Lung (tissue), 12 donors: Measurements from ENCODE around the gene DNAJB11. TPM values are rescaled to one million over a fixed set of nuclear protein-coding genes. Genes with fewer than 3 reads are reported as not detected.

Experiments used
- ATAC-seq: fragments of 200-7000 bp; cut with Tn5 transposase; one replicate; pipeline ENCODE4 v1.9.1; 2020; ENCODE audit warnings: moderate number of reproducible peaks; ENCODE audit not compliant: insufficient read depth, low FRiP score
- DNase-seq, 3 donors: peaks; one replicate each; pipeline ENCODE4 v3.0.0-alpha.2; 2013 to 2017
- H3K27ac ChIP-seq, 2 donors: one replicate each; pipeline ENCODE4 v1.5.1; 2013; ENCODE audit warnings: mild to moderate bottlenecking in 2 of 2, moderate library complexity in 2 of 2, control low read depth in 1 of 2, inconsistent platforms in 1 of 2, low read depth in 1 of 2, low read length in 1 of 2
- H3K27me3 ChIP-seq, 3 donors: one replicate each; pipeline ENCODE4 v1.5.1; 2013; ENCODE audit warnings: low read length in 2 of 3; ENCODE audit not compliant: control insufficient read depth in 3 of 3, insufficient read depth in 3 of 3
- H3K36me3 ChIP-seq, 4 donors: one replicate each; pipeline ENCODE4 v1.5.1; 2013; ENCODE audit warnings: low read length in 4 of 4, mild to moderate bottlenecking in 1 of 4, moderate library complexity in 1 of 4; ENCODE audit not compliant: control insufficient read depth in 4 of 4, insufficient read depth in 4 of 4
- H3K4me1 ChIP-seq, 5 donors: one replicate each; pipeline ENCODE4 v1.5.1; 2013; ENCODE audit warnings: low read length in 5 of 5, mild to moderate bottlenecking in 2 of 5, moderate library complexity in 1 of 5; ENCODE audit not compliant: control insufficient read depth in 5 of 5, insufficient read depth in 5 of 5
- H3K4me3 ChIP-seq: one replicate; pipeline ENCODE4 v1.5.1; 2013; ENCODE audit warnings: mild to moderate bottlenecking, control low read depth, moderate library complexity
- H3K9ac ChIP-seq, 2 donors: one replicate each; pipeline ENCODE4 v1.5.1; 2013; ENCODE audit warnings: low read length in 2 of 2, control low read depth in 1 of 2; ENCODE audit not compliant: insufficient read depth in 1 of 2
- H3K9me3 ChIP-seq, 4 donors: one replicate each; pipeline ENCODE4 v1.5.1; 2013; ENCODE audit warnings: low read length in 3 of 4, mild to moderate bottlenecking in 1 of 4, moderate library complexity in 1 of 4; ENCODE audit not compliant: control insufficient read depth in 4 of 4, insufficient read depth in 3 of 4
- WGBS, 2 donors: extraction: QIAGEN DNeasy Blood & Tissue Kit; methylation state at CpG; one replicate each; pipeline ENCODE4 v1.1.7; 2013; 5-methylcytosine and 5-hydroxymethylcytosine counted together
- polyA plus RNA-seq, 2 donors: library from polyadenylated mRNA; stranded (reverse); fragments of 200-250 nt; gene quantifications; one replicate each; pipeline ENCODE4 v1.2.1, GENCODE V29; 2013
- total RNA-seq, 2 donors: library from RNA; depleted of rRNA in 1 of 2; stranded (reverse); fragments of >200 nt in 1 of 2; gene quantifications; one replicate each; pipeline ENCODE4 v1.2.1, GENCODE V29; 2014 to 2021
- TF ChIP-seq, protein P1 (sequence below): IDR thresholded peaks from 2 replicates; pipeline ENCODE4 v1.5.1; 2012; ENCODE audit warnings: mild to moderate bottlenecking; ENCODE audit errors: control extremely low read depth, extremely low read depth
- donor health status: control.
- donor health status: control.
- donor health status: Bipolar disorder and iron deficiency.
- donor health status: healthy.
- donor health status: DM: yes; HTN: yes; CAD: no.

DNAJB11 gene
- total and polyA plus RNA-seq, 4 donors, result 46.1 to 109 (median 53.0) TPM

DNA sequence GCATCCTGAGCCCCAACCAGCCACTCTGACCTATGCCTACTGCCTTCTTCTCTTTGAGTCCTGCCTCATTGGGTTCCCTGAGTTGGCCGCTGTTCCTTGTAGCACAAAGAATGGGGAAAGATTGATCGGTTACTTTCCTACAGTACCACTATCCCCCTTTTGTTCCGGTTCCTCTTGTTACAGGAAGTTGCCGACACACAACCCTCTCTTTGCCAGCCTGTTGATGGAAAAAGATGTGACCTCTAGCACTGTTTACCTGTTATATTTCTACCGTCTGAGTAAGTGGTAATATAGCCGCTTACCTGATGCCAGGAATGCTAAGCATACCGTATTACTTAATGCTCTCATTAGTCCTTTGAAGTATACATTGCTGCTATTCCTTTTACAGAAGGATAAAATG lies 32.6 kb downstream of the DNAJB11 start:
- Histone ChIP-seq H3K27ac (no peak overlapping the region), H3K4me3 (no peak overlapping the region), H3K4me1 (peaks cover 0 to 2% (median 0%) of the 10 kb centered on the region in 5 donors), H3K36me3 (no peaks in the 10 kb centered on the region), H3K27me3 (no peaks in the 10 kb centered on the region), H3K9ac (no peak overlapping the region), H3K9me3 (no peaks in the 10 kb centered on the region)
- no peak for ATAC-seq
- DNase-seq, result no peak
- TF ChIP-seq, protein P1, sequence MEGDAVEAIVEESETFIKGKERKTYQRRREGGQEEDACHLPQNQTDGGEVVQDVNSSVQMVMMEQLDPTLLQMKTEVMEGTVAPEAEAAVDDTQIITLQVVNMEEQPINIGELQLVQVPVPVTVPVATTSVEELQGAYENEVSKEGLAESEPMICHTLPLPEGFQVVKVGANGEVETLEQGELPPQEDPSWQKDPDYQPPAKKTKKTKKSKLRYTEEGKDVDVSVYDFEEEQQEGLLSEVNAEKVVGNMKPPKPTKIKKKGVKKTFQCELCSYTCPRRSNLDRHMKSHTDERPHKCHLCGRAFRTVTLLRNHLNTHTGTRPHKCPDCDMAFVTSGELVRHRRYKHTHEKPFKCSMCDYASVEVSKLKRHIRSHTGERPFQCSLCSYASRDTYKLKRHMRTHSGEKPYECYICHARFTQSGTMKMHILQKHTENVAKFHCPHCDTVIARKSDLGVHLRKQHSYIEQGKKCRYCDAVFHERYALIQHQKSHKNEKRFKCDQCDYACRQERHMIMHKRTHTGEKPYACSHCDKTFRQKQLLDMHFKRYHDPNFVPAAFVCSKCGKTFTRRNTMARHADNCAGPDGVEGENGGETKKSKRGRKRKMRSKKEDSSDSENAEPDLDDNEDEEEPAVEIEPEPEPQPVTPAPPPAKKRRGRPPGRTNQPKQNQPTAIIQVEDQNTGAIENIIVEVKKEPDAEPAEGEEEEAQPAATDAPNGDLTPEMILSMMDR, result no peak
- WGBS, 2 donors, result 79% methylated on average over 7 of the region's 7 CpGs

DNA sequence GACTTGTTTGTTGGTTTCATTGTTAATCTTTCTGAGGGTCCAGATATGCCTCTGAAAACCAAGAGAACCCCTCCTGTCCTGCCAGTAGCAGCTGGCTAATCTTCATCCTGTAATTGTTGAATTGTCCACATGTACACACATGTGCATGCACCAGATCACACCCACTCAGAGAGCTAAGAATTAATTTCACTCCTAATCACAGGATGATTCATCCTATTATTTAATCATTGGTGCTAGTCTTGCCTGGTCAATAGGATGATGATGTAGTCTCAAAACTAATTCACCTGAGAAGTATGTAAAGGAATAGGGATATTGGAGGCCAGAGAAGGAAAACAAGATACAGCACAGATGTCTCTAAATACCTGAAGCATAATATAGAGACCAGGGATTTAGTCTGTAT lies 34.6 kb downstream of the DNAJB11 start:
- no peaks in the 10 kb centered on the region for H3K36me3 ChIP-seq
- TF ChIP-seq, protein P1, result no peak
- H3K4me3 ChIP-seq, result no peak overlapping the region
- H3K9ac ChIP-seq, result no peak overlapping the region
- ATAC-seq (no peak), DNase-seq (no peak)
- no peaks in the 10 kb centered on the region for H3K27me3 ChIP-seq
- no peak overlapping the region for H3K27ac ChIP-seq
- no peaks in the 10 kb centered on the region for H3K4me1 ChIP-seq
- H3K9me3 ChIP-seq, result no peaks in the 10 kb centered on the region

DNA sequence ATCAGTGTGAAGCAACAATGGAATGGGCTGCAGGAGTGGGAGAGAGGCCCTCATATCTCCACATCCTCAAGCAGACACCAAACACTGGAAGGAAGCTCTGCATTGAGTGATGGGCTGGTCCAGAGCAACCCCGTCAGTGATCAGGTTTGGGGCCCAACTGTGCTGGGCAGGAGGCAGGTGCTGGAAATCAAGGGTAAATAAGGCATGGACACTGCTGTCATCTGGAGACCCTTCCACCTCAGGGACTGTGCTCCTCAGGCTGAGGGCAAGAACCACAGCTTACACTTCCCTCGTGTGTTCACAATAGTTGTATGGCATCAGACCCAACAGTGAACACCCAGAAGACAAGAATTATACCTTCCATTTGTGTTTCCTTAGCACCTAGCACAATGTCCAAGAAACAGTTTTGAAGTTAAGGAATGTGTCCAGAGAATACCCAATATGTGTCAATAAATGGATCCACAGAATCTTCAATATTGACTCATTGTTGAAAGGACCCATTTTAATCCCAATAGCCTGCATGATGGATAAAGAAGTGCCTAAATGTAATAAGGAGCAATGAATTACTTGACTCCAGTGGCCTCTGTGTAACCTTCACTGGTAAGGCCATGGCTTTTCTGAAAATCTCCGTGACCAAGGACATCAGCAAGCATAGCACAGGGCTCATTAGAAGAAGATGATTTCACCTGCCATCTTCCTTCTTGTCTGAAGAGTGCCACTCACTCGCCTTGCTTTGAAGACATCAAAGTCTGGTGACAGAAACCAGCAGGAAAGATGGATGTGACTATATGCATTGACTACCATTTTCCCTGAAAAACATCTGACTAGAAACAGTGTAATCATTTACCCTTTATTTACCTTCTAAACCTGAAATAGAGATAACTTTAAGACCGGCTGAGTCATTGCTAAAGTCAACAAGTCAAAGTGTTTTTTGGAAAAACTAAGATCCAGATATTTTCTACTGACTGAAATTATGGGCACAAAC lies 35.3 kb downstream of the DNAJB11 start:
- no peaks in the 10 kb centered on the region for H3K9me3 ChIP-seq
- WGBS, 2 donors, result 82 to 89% methylated on average over 5 of the region's 5 CpGs
- no peaks in the 10 kb centered on the region for H3K36me3 ChIP-seq
- H3K27ac ChIP-seq, result no peak overlapping the region
- H3K9ac ChIP-seq, result no peak overlapping the region
- no peak overlapping the region for H3K4me3 ChIP-seq
- no peaks in the 10 kb centered on the region for H3K27me3 ChIP-seq
- TF ChIP-seq, protein P1, result no peak
- H3K4me1 ChIP-seq, result no peaks in the 10 kb centered on the region
- DNase-seq (no peak), ATAC-seq (no peak)
